Measurements from ENCODE around the gene GJA5. TPM values are rescaled to one million over a fixed set of nuclear protein-coding genes. Genes with fewer than 3 reads are reported as not detected.
"Not testable (repeated sequence)": the region's sequence is repeated elsewhere in the genome, so short reads cannot be mapped to it uniquely, and the experiment has no call there.

Gene GJA5
- total and polyA plus RNA-seq, 2 donors (not counting 1 experiment from before 2014, with no cell fraction given) = not detected

- ATAC-seq (ENCODE audit: low read depth) = no peak
- intact Hi-C loops (cut with micrococcal nuclease) = no loop called here
These were observed 25.0 kb downstream of the GJA5 start for GRCh38 chr1:147735423-147735822.

GRCh38 chr1:147734291-147734841, 26.0 kb downstream of the GJA5 start:
- H3K27ac Mint-ChIP-seq; H3K4me1 ChIP-seq (ENCODE audit: control insufficient read depth in 2 of 2, insufficient read depth in 2 of 2, low read length in 2 of 2); ATAC-seq (ENCODE audit: low read depth); intact Hi-C loops (cut with micrococcal nuclease); H3K4me3 Mint-ChIP-seq; H3K27ac ChIP-seq (ENCODE audit: low read length in 2 of 2); H3K9me3 ChIP-seq (ENCODE audit: control extremely low read depth in 1 of 3, control insufficient read depth in 2 of 3, insufficient read depth in 1 of 3, low read length in 2 of 3); H3K4me3 ChIP-seq (ENCODE audit: control extremely low read depth in 1 of 5, extremely low read depth in 1 of 5, insufficient read depth in 1 of 5, low read depth in 2 of 5, low read length in 4 of 5); H2AFZ ChIP-seq (ENCODE audit: insufficient read depth, low read depth, low read length, poor library complexity, severe bottlenecking); DNase-seq; H4K20me1 ChIP-seq (ENCODE audit: control insufficient read depth, insufficient read depth, low read length, poor library complexity, severe bottlenecking); H3K4me1 Mint-ChIP-seq; H3K36me3 ChIP-seq (replicated peaks in 1 of 2; ENCODE audit: control extremely low read depth in 1 of 2, control insufficient read depth in 1 of 2, extremely low read depth in 1 of 2, insufficient read depth in 2 of 2, low read length in 1 of 2); H3K27me3 ChIP-seq (replicated peaks in 1 of 4; ENCODE audit: control extremely low read depth in 1 of 4, control insufficient read depth in 3 of 4, insufficient read depth in 4 of 4, low read length in 3 of 4); H3K4me2 ChIP-seq (replicated peaks; ENCODE audit: low read depth, low read length, poor library complexity, severe bottlenecking); H3K79me2 ChIP-seq (ENCODE audit: control insufficient read depth, insufficient read depth, low read length); H3K9ac ChIP-seq (ENCODE audit: low read length); POLR2A ChIA-PET; H3K9me3 Mint-ChIP-seq (ENCODE audit: insufficient read depth); CTCF ChIA-PET: not testable (repeated sequence)
- H3K27me3 Mint-ChIP-seq = peaks cover 25% of the 10 kb centered on the region
- WGBS (ENCODE audit: insufficient coverage) = 73% methylated on average over 1 of the region's 4 CpGs

More at GRCh38 chr1:147735423-147735822, 25.0 kb downstream of the GJA5 start:
- Histone ChIP-seq H2AFZ (ENCODE audit: insufficient read depth, low read depth, low read length, poor library complexity, severe bottlenecking) (no peak overlapping the region), H3K79me2 (ENCODE audit: control insufficient read depth, insufficient read depth, low read length) (no peaks in the 10 kb centered on the region), H3K36me3 (replicated peaks in 1 of 2; ENCODE audit: control extremely low read depth in 1 of 2, control insufficient read depth in 1 of 2, extremely low read depth in 1 of 2, insufficient read depth in 2 of 2, low read length in 1 of 2) (no peaks in the 10 kb centered on the region), H4K20me1 (ENCODE audit: control insufficient read depth, insufficient read depth, low read length, poor library complexity, severe bottlenecking) (no peaks in the 10 kb centered on the region), H3K4me2 (replicated peaks; ENCODE audit: low read depth, low read length, poor library complexity, severe bottlenecking) (no peak overlapping the region), H3K9ac (ENCODE audit: low read length) (no peak overlapping the region), H3K27ac (ENCODE audit: low read length in 2 of 2) (no peak overlapping the region), H3K4me1 (ENCODE audit: control insufficient read depth in 2 of 2, insufficient read depth in 2 of 2, low read length in 2 of 2) (no peaks in the 10 kb centered on the region), H3K4me3 (ENCODE audit: control extremely low read depth in 1 of 5, extremely low read depth in 1 of 5, insufficient read depth in 1 of 5, low read depth in 2 of 5, low read length in 4 of 5) (no peak overlapping the region), H3K9me3 (ENCODE audit: control extremely low read depth in 1 of 3, control insufficient read depth in 2 of 3, insufficient read depth in 1 of 3, low read length in 2 of 3) (peaks cover 0 to 1% (median 0%) of the 10 kb centered on the region in 3 donors), H3K27me3 (replicated peaks in 1 of 4; ENCODE audit: control extremely low read depth in 1 of 4, control insufficient read depth in 3 of 4, insufficient read depth in 4 of 4, low read length in 3 of 4) (no peaks in the 10 kb centered on the region)
- Mint-ChIP-seq H3K4me3 (no peak overlapping the region), H3K27me3 (peaks cover 20% of the 10 kb centered on the region), H3K9me3 (ENCODE audit: insufficient read depth) (no peaks in the 10 kb centered on the region), H3K4me1 (no peaks in the 10 kb centered on the region), H3K27ac (no peak overlapping the region)
- TF ChIP-seq CTCF (IDR thresholded peaks at IDR 0.05) (no peak), EZH2 (IDR thresholded peaks at IDR 0.05; ENCODE audit: borderline replicate concordance, insufficient read depth, low read depth, low read length, poor library complexity, severe bottlenecking) (no peak)
- 83% methylated on average over 1 of the region's 1 CpG for whole genome bisulfite sequencing (ENCODE audit: insufficient coverage)
- ChIA-PET CTCF (no interaction called here), POLR2A (no interaction called here)
- no peak for DNase-seq
